Activated naive CD4-positive, alpha-beta T cell treated with anti-CD3 and anti-CD28 coated beads, Interleukin-2, amount 50 U/mL, for 16 hours (primary cell): ENCODE results near the gene MR1.

Experiments used
- DNase-seq: peaks from one replicate; pipeline ENCODE4 v3.0.0-alpha.2; 2020

MR1 gene

GRCh38 chr1:181094416-181095212, 60.8 kb downstream of the MR1 start:
- no peak for DNase-seq

- no peak for DNase-seq
Measured at GRCh38 chr1:181095260-181095659, 61.5 kb downstream of the MR1 start.

- DNase-seq = no peak
Measured at GRCh38 chr1:181095763-181096184, 62.0 kb downstream of the MR1 start.

- DNase-seq = no peak
Measured at GRCh38 chr1:181097242-181097641, 63.5 kb downstream of the MR1 start.

GRCh38 chr1:181099152-181100014, 65.6 kb downstream of the MR1 start:
- DNase-seq = peak; percentile 47

- DNase-seq = peak; percentile 44
Measured at GRCh38 chr1:181100015-181100905, 66.5 kb downstream of the MR1 start.

GRCh38 chr1:181100934-181101333, 67.2 kb downstream of the MR1 start:
- DNase-seq = no peak

- no peak for DNase-seq
Measured at GRCh38 chr1:181101581-181102226, 67.9 kb downstream of the MR1 start.

GRCh38 chr1:181102841-181103240, 69.1 kb downstream of the MR1 start:
- DNase-seq = no peak

GRCh38 chr1:181103399-181103798, 69.6 kb downstream of the MR1 start:
- no peak for DNase-seq

- DNase-seq = no peak
Measured at GRCh38 chr1:181104042-181104789, 70.4 kb downstream of the MR1 start.

GRCh38 chr1:181104790-181105133, 71.0 kb downstream of the MR1 start:
- peak; percentile 53 for DNase-seq

- DNase-seq = peak; percentile 91
Measured at GRCh38 chr1:181105134-181106021, 71.6 kb downstream of the MR1 start.

GRCh38 chr1:181106022-181106312, 72.2 kb downstream of the MR1 start:
- no peak for DNase-seq

GRCh38 chr1:181106479-181106878, 72.7 kb downstream of the MR1 start:
- DNase-seq = no peak

GRCh38 chr1:181107711-181108110, 73.9 kb downstream of the MR1 start:
- no peak for DNase-seq

GRCh38 chr1:181108304-181108867, 74.6 kb downstream of the MR1 start:
- no peak for DNase-seq

- DNase-seq = no peak
Measured at GRCh38 chr1:181110013-181110412, 76.2 kb downstream of the MR1 start.
